ENCODE data around the gene TRAPPC6A. TPM values are rescaled to one million over a fixed set of nuclear protein-coding genes. Genes with fewer than 3 reads are reported as not detected.

Gene TRAPPC6A
- total and polyA plus RNA-seq, 2 of the 4 experiments (the other 2 are of a cell fraction) = 4.1 to 13.4 TPM

- no peak overlapping the region for H3K23ac ChIP-seq (ENCODE audit: low read depth, low read length)
- peaks cover 18% of the 10 kb centered on the region for H3K9me1 ChIP-seq (ENCODE audit: insufficient read depth, low read length)
- H3K27ac ChIP-seq (ENCODE audit: insufficient read depth, low read length) = no peak overlapping the region
- no peak overlapping the region for H2BK20ac ChIP-seq (ENCODE audit: low read depth, low read length)
- no peak overlapping the region for H3K4me3 ChIP-seq (ENCODE audit: insufficient read depth, low read depth, low read length)
- no peak overlapping the region for H2BK15ac ChIP-seq (ENCODE audit: low read depth, low read length)
- H2AFZ ChIP-seq (replicated peaks; ENCODE audit: low read length, poor library complexity) = no peak overlapping the region
- no peak overlapping the region for H4K91ac ChIP-seq (ENCODE audit: insufficient read depth, low read depth, low read length)
- no peak overlapping the region for H3K18ac ChIP-seq (ENCODE audit: low read depth, low read length)
- ATAC-seq (ENCODE audit: low read depth) (no peak), DNase-seq (no peak)
- H3K4me1 ChIP-seq (ENCODE audit: control insufficient read depth, insufficient read depth, low read length) = no peaks in the 10 kb centered on the region; the same call in 1 of the 2 replicates
- no peak overlapping the region for H3K14ac ChIP-seq (replicated peaks; ENCODE audit: low read depth, low read length)
- ChIA-PET POLR2A (ENCODE audit: unreplicated experiment) (no interaction called here), CTCF (no interaction called here)
- no peak overlapping the region for H3K9ac ChIP-seq (ENCODE audit: low read depth, low read length)
- H3K27me3 ChIP-seq (ENCODE audit: control insufficient read depth, insufficient read depth, low read length) = no peaks in the 10 kb centered on the region
- dilution Hi-C loops (cut with HindIII; ENCODE audit: low sequenced_read_pairs, unreplicated experiment) (no loop called here), intact Hi-C loops (cut with micrococcal nuclease) (no loop called here), in situ Hi-C loops (cut with MboI; ENCODE audit: low sequenced_read_pairs) (no loop called here)
- H3K4ac ChIP-seq (ENCODE audit: low read depth, low read length) = no peak overlapping the region
- H4K20me1 ChIP-seq (ENCODE audit: insufficient read depth, low read length) = peaks cover 88% of the 10 kb centered on the region
- no peaks in the 10 kb centered on the region for H3K9me3 ChIP-seq (ENCODE audit: control insufficient read depth, insufficient read depth, low read length)
- WGBS, 2 experiments (ENCODE audit: extremely low coverage in 2 of 2, insufficient read length in 1 of 2) = no CpG with 5 or more reads among the region's 6 CpGs
- H3K56ac ChIP-seq (ENCODE audit: extremely low read depth, insufficient read depth, low read length) = no peak overlapping the region
- no TSS peak for BruUV-seq (replicated peaks)
- peaks cover 2% of the 10 kb centered on the region; the same call in 1 of the 2 replicates for H3K36me3 ChIP-seq (ENCODE audit: control insufficient read depth, insufficient read depth, low read length)
- H2AK9ac ChIP-seq (replicated peaks; ENCODE audit: low read depth, low read length, poor library complexity) = no peak overlapping the region
- H3K79me1 ChIP-seq (ENCODE audit: low read depth in 1 of 2, low read length in 2 of 2) = peaks cover 38 to 92% of the 10 kb centered on the region in 2 experiments
- H4K8ac ChIP-seq (ENCODE audit: low read depth in 2 of 2, low read length in 2 of 2) = no peak overlapping the region
- H2BK120ac ChIP-seq (ENCODE audit: low read depth, low read length) = no peak overlapping the region
- H2AK5ac ChIP-seq (ENCODE audit: low read depth, low read length) = no peak overlapping the region
- H2BK5ac ChIP-seq (ENCODE audit: low read depth, low read length, poor library complexity, severe bottlenecking) = no peak overlapping the region
- TF ChIP-seq MAFK (IDR thresholded peaks at IDR 0.05; ENCODE audit: low read depth, low read length) (no peak), USF2 (IDR thresholded peaks at IDR 0.05; ENCODE audit: low read depth, low read length) (no peak), MAZ (IDR thresholded peaks at IDR 0.05; ENCODE audit: borderline replicate concordance, low read depth, low read length) (no peak), CTCF (conservative IDR thresholded peaks at IDR 0.05; ENCODE audit: low read depth, low read length) (no peak), POLR2A (IDR thresholded peaks at IDR 0.05; ENCODE audit: low read depth, low read length) (no peak), RCOR1 (IDR thresholded peaks at IDR 0.05; ENCODE audit: insufficient replicate concordance, low read length) (no peak), FOS (IDR thresholded peaks at IDR 0.05; ENCODE audit: low read depth, low read length) (no peak), CEBPB (IDR thresholded peaks at IDR 0.05; ENCODE audit: low read depth, low read length) (no peak), NFE2L2 (IDR thresholded peaks at IDR 0.05; ENCODE audit: low read depth, low read length) (no peak), MXI1 (IDR thresholded peaks at IDR 0.05; ENCODE audit: borderline replicate concordance, low read depth, low read length) (no peak), RFX5 (IDR thresholded peaks at IDR 0.05; ENCODE audit: low read depth, low read length) (no peak), ELK1 (IDR thresholded peaks at IDR 0.05; ENCODE audit: borderline replicate concordance, low read depth, low read length) (no peak)
- H4K5ac ChIP-seq (ENCODE audit: low read depth, low read length) = no peak overlapping the region
- no peak overlapping the region for H3K4me2 ChIP-seq (ENCODE audit: low read depth, low read length)
Observed at GRCh38 chr19:45119582-45119981, 58.5 kb downstream of the TRAPPC6A start.

Measured in IMR-90 (cell line).